ENCODE measurements around the gene FBXO2.

Gene FBXO2

DNA sequence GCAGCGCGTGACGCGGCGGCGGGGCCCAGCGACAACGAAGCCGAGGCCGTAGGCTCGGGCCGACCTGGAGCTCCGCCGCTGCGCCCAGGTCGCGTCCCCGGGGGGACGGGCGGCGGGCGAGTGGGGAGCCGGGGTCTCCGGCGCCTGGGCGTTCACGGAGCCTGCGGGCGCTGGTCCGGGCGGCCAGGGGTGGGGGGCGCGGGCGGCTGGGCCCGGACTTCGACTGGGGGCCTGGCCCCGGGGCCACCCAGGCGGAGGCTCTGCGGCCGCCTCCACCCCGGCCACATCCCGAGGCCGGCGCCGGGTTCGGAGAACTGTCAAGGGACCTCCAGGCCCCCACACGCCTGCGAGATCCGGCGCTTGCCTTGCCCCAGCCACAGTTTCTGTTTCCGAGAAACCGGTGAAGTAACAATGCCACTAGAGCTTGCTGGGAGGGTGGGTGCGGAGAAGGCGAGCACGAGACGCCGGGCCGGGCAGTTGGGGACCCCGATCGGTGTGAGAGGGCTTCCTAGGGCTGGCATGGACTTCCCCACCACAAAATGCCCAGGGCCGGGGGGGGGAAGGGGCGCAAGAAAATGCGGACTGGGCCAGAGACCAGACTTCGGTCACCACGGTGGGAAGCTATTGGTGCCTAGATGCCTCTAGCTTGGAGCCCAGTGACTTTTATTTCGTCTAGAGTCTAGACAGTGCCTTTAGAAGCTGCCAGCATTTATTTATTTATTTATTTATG lies 10.3 kb upstream of the FBXO2 start (continued):
- TF ChIP-seq OSR1 (CRISPR knock-in tag; IDR thresholded peaks at IDR 0.05) (no peak), TOX (CRISPR knock-in tag; IDR thresholded peaks at IDR 0.05; ENCODE audit: borderline replicate concordance) (no peak), ZC3H10 (CRISPR knock-in tag; IDR thresholded peaks at IDR 0.05) (no peak), ZNF8 (CRISPR knock-in tag; IDR thresholded peaks at IDR 0.05) (no peak), CSDC2 (CRISPR knock-in tag; IDR thresholded peaks at IDR 0.05) (no peak)

DNA sequence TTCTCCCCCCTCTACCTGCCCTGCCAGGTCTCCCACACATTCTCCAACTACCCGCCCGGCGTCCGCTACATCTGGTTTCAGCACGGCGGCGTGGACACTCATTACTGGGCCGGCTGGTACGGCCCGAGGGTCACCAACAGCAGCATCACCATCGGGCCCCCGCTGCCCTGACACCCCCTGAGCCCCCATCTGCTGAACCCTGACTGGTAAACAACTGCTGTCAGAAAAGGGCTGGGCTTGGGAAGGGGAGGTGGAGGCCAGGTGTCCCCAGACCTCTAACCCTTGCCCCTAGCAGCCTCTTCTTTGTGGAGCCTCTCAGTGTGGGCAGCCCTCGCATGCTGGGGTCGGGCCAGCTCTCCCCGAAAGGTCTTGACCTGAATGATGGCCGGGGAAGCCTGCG lies 6.9 kb upstream of the FBXO2 start:
- TF ChIP-seq SNAI2 (CRISPR knock-in tag; IDR thresholded peaks at IDR 0.05) = no peak
- no peak for TF ChIP-seq ISL1 (CRISPR knock-in tag; IDR thresholded peaks at IDR 0.05)
- no peak for TF ChIP-seq BACH2 (CRISPR knock-in tag; IDR thresholded peaks at IDR 0.05; ENCODE audit: borderline replicate concordance)
- no peak for TF ChIP-seq RARB (CRISPR knock-in tag; IDR thresholded peaks at IDR 0.05)
- TF ChIP-seq ESRRG (CRISPR knock-in tag; IDR thresholded peaks at IDR 0.05) = no peak
- no peak for TF ChIP-seq CSRNP3 (CRISPR knock-in tag; IDR thresholded peaks at IDR 0.05)
- TF ChIP-seq CSDC2 (CRISPR knock-in tag; IDR thresholded peaks at IDR 0.05) = no peak
- no peak for TF ChIP-seq OSR1 (CRISPR knock-in tag; IDR thresholded peaks at IDR 0.05)
- TF ChIP-seq TCF4 (CRISPR knock-in tag; IDR thresholded peaks at IDR 0.05; ENCODE audit: borderline replicate concordance) = no peak
- no peak for TF ChIP-seq ZC3H10 (CRISPR knock-in tag; IDR thresholded peaks at IDR 0.05)
- no peak for TF ChIP-seq ZFP30 (CRISPR knock-in tag; IDR thresholded peaks at IDR 0.05)
- TF ChIP-seq ZNF8 (CRISPR knock-in tag; IDR thresholded peaks at IDR 0.05) = no peak
- no peak for TF ChIP-seq CREB5 (CRISPR knock-in tag; IDR thresholded peaks at IDR 0.05; ENCODE audit: low read depth)
- no peak for TF ChIP-seq ARNTL (CRISPR knock-in tag; IDR thresholded peaks at IDR 0.05; ENCODE audit: borderline replicate concordance, low read depth)
- TF ChIP-seq PATZ1 (CRISPR knock-in tag; IDR thresholded peaks at IDR 0.05; ENCODE audit: borderline replicate concordance) = no peak
- TF ChIP-seq ZNF565 (CRISPR knock-in tag; conservative IDR thresholded peaks at IDR 0.05; ENCODE audit: low read depth) = no peak
- TF ChIP-seq, protein P1, sequence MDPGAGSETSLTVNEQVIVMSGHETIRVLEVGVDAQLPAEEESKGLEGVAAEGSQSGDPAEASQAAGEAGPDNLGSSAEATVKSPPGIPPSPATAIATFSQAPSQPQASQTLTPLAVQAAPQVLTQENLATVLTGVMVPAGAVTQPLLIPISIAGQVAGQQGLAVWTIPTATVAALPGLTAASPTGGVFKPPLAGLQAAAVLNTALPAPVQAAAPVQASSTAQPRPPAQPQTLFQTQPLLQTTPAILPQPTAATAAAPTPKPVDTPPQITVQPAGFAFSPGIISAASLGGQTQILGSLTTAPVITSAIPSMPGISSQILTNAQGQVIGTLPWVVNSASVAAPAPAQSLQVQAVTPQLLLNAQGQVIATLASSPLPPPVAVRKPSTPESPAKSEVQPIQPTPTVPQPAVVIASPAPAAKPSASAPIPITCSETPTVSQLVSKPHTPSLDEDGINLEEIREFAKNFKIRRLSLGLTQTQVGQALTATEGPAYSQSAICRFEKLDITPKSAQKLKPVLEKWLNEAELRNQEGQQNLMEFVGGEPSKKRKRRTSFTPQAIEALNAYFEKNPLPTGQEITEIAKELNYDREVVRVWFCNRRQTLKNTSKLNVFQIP (CRISPR knock-in tag; IDR thresholded peaks at IDR 0.05; ENCODE audit: borderline replicate concordance, low read depth) = no peak
- no peak for TF ChIP-seq PPARA (CRISPR knock-in tag; IDR thresholded peaks at IDR 0.05; ENCODE audit: borderline replicate concordance)
- ATAC-seq = no peak

GRCh38 chr1:11659748-11660147 lies 5.5 kb upstream of the FBXO2 start:
- TF ChIP-seq PPARA (CRISPR knock-in tag; IDR thresholded peaks at IDR 0.05; ENCODE audit: borderline replicate concordance) (no peak), ARNTL (CRISPR knock-in tag; IDR thresholded peaks at IDR 0.05; ENCODE audit: borderline replicate concordance, low read depth) (no peak), OSR1 (CRISPR knock-in tag; IDR thresholded peaks at IDR 0.05) (no peak), TOX (CRISPR knock-in tag; IDR thresholded peaks at IDR 0.05; ENCODE audit: borderline replicate concordance) (no peak), SNAI2 (CRISPR knock-in tag; IDR thresholded peaks at IDR 0.05) (no peak)
- TF ChIP-seq, protein P2, sequence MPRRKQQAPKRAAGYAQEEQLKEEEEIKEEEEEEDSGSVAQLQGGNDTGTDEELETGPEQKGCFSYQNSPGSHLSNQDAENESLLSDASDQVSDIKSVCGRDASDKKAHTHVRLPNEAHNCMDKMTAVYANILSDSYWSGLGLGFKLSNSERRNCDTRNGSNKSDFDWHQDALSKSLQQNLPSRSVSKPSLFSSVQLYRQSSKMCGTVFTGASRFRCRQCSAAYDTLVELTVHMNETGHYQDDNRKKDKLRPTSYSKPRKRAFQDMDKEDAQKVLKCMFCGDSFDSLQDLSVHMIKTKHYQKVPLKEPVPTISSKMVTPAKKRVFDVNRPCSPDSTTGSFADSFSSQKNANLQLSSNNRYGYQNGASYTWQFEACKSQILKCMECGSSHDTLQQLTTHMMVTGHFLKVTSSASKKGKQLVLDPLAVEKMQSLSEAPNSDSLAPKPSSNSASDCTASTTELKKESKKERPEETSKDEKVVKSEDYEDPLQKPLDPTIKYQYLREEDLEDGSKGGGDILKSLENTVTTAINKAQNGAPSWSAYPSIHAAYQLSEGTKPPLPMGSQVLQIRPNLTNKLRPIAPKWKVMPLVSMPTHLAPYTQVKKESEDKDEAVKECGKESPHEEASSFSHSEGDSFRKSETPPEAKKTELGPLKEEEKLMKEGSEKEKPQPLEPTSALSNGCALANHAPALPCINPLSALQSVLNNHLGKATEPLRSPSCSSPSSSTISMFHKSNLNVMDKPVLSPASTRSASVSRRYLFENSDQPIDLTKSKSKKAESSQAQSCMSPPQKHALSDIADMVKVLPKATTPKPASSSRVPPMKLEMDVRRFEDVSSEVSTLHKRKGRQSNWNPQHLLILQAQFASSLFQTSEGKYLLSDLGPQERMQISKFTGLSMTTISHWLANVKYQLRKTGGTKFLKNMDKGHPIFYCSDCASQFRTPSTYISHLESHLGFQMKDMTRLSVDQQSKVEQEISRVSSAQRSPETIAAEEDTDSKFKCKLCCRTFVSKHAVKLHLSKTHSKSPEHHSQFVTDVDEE (CRISPR knock-in tag; IDR thresholded peaks at IDR 0.05) = no peak

More at GRCh38 chr1:11659748-11660147, 5.5 kb upstream of the FBXO2 start:
- ATAC-seq = no peak
